WTC11 (cell line): Measurements from ENCODE around the gene XRCC1. TPM values are rescaled to one million over a fixed set of nuclear protein-coding genes. Genes with fewer than 3 reads are reported as not detected.

Source experiments
- ATAC-seq: fragments of 200-7000 bp; cut with Tn5 transposase; 2 replicates; pipeline ENCODE4 v1.10.0; 2021; ENCODE audit warnings: mild to moderate bottlenecking, moderate library complexity
- CTCF ChIA-PET: fragments of 300-600 bp; sonication (Branson Sonifier 250); formaldehyde crosslinking; loops from one replicate; lab custom pipeline; 2021; ENCODE audit warnings: antibody characterized with exemption; lab: Charles Lee
- POLR2A ChIA-PET: fragments of 350-600 bp; sonication (Branson Sonifier 250); formaldehyde crosslinking; loops from one replicate; lab custom pipeline; 2021; ENCODE audit warnings: antibody characterized with exemption; lab: Charles Lee
- DNase-seq: peaks from one replicate; pipeline ENCODE4 v3.0.0; 2021; ENCODE audit warnings: low spot score
- H3K27ac Mint-ChIP-seq: 2 replicates; pipeline ENCODE4 v1.8.0; 2021; ENCODE audit warnings: mixed read lengths
- H3K27me3 Mint-ChIP-seq: 2 replicates; pipeline ENCODE4 v1.8.0; 2021; ENCODE audit warnings: low read depth, mild to moderate bottlenecking, moderate library complexity, mixed read lengths
- H3K36me3 Mint-ChIP-seq: 2 replicates; pipeline ENCODE4 v1.8.0; 2021; ENCODE audit warnings: mixed read lengths
- H3K4me1 Mint-ChIP-seq: 2 replicates; pipeline ENCODE4 v1.8.0; 2022; ENCODE audit warnings: mixed read lengths
- H3K4me3 Mint-ChIP-seq: 2 replicates; pipeline ENCODE4 v1.8.0; 2021; ENCODE audit warnings: mild to moderate bottlenecking, moderate library complexity, mixed read lengths
- H3K9me3 Mint-ChIP-seq: 2 replicates; pipeline ENCODE4 v1.8.0; 2021; ENCODE audit warnings: mixed read lengths
- CBFB ChIP-seq: sonication (generic); formaldehyde crosslinking; IDR thresholded peaks from 2 replicates; pipeline ENCODE4 v1.8.1; 2022; ENCODE audit warnings: mild to moderate bottlenecking, low read depth, missing genetic modification reagents
- GABPB1 ChIP-seq: sonication (generic); formaldehyde crosslinking; IDR thresholded peaks from 2 replicates; pipeline ENCODE4 v1.8.1; 2023; ENCODE audit warnings: mild to moderate bottlenecking, missing genetic modification reagents
- NR1H2 ChIP-seq: sonication (generic); formaldehyde crosslinking; IDR thresholded peaks from 2 replicates; pipeline ENCODE4 v1.9.0; 2021; ENCODE audit warnings: mild to moderate bottlenecking, moderate library complexity, missing genetic modification reagents
- OVOL2 ChIP-seq: fragments of 250-450 bp; sonication (Bioruptor Pico); IDR thresholded peaks from 2 replicates; pipeline ENCODE4 v1.9.0; 2021; ENCODE audit warnings: mild to moderate bottlenecking, borderline replicate concordance
- RELA ChIP-seq: sonication (generic); formaldehyde crosslinking; IDR thresholded peaks from 2 replicates; pipeline ENCODE4 v1.8.1; 2022; ENCODE audit warnings: missing genetic modification reagents, mild to moderate bottlenecking, borderline replicate concordance
- ZMAT4 ChIP-seq: fragments of 250-450 bp; sonication (Bioruptor Pico); IDR thresholded peaks from 2 replicates; pipeline ENCODE4 v1.9.0; 2021; ENCODE audit warnings: mild to moderate bottlenecking
- ZNF425 ChIP-seq: fragments of 250-450 bp; sonication (Bioruptor Pico); conservative IDR thresholded peaks from 2 replicates; pipeline ENCODE4 v1.9.0; 2021; ENCODE audit warnings: mild to moderate bottlenecking
- ZSCAN18 ChIP-seq: fragments of 250-450 bp; sonication (Bioruptor Pico); IDR thresholded peaks from 2 replicates; pipeline ENCODE4 v2.1.2; 2022; ENCODE audit warnings: mild to moderate bottlenecking, moderate library complexity
- total RNA-seq: library from RNA; stranded (reverse); gene quantifications from 3 replicates; pipeline ENCODE4 v1.2.3, GENCODE V29; 2021
- TF ChIP-seq, protein P1 (sequence below): sonication (generic); formaldehyde crosslinking; IDR thresholded peaks from 2 replicates; pipeline ENCODE4 v1.8.0; 2022; ENCODE audit warnings: missing genetic modification reagents
- TF ChIP-seq, protein P2 (sequence below): sonication (generic); formaldehyde crosslinking; IDR thresholded peaks from 2 replicates; pipeline ENCODE4 v1.8.0; 2023; ENCODE audit warnings: missing genetic modification reagents
- TF ChIP-seq, protein P3 (sequence below): sonication (generic); formaldehyde crosslinking; IDR thresholded peaks from 2 replicates; pipeline ENCODE4 v1.8.0; 2022; ENCODE audit warnings: mild to moderate bottlenecking, missing genetic modification reagents
- TF ChIP-seq, protein P4 (sequence below): sonication (generic); formaldehyde crosslinking; conservative IDR thresholded peaks from 2 replicates; pipeline ENCODE4 v1.8.1; 2023; ENCODE audit warnings: mild to moderate bottlenecking, low read depth, missing genetic modification reagents, moderate library complexity

Gene XRCC1
- total RNA-seq, 1 experiment from 2014 or later, result 48.3 TPM

DNA sequence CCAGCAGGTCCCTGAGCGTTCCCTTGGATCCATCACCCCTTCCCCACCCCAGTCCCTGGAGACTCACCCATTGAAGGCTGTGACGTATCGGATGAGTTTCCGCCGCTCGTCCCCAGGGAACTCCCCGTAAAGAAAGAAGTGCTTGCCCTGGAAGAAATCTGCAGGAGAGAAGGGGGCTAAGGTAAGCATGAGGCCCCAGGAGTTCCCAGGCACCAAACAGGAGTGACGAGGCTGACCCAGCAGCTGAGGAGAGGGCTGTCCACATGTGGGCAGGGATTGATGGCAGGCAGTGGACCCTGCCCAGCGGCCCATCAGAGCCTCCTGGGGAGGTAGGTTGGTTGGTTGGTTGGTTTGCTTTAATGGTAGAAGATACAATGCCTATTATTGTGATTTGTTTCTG lies 31.2 kb downstream of the XRCC1 start:
- no peak for DNase-seq
- POLR2A ChIA-PET, result no interaction called here
- CTCF ChIA-PET, result no interaction called here

More for the DNA sequence above, 31.2 kb downstream of the XRCC1 start:
- peaks cover 57% of the 10 kb centered on the region for H3K36me3 Mint-ChIP-seq
- no peak for ATAC-seq
- H3K4me3 Mint-ChIP-seq, result no peak overlapping the region
- TF ChIP-seq ZNF425 (CRISPR knock-in tag), result no peak
- TF ChIP-seq, protein P1, sequence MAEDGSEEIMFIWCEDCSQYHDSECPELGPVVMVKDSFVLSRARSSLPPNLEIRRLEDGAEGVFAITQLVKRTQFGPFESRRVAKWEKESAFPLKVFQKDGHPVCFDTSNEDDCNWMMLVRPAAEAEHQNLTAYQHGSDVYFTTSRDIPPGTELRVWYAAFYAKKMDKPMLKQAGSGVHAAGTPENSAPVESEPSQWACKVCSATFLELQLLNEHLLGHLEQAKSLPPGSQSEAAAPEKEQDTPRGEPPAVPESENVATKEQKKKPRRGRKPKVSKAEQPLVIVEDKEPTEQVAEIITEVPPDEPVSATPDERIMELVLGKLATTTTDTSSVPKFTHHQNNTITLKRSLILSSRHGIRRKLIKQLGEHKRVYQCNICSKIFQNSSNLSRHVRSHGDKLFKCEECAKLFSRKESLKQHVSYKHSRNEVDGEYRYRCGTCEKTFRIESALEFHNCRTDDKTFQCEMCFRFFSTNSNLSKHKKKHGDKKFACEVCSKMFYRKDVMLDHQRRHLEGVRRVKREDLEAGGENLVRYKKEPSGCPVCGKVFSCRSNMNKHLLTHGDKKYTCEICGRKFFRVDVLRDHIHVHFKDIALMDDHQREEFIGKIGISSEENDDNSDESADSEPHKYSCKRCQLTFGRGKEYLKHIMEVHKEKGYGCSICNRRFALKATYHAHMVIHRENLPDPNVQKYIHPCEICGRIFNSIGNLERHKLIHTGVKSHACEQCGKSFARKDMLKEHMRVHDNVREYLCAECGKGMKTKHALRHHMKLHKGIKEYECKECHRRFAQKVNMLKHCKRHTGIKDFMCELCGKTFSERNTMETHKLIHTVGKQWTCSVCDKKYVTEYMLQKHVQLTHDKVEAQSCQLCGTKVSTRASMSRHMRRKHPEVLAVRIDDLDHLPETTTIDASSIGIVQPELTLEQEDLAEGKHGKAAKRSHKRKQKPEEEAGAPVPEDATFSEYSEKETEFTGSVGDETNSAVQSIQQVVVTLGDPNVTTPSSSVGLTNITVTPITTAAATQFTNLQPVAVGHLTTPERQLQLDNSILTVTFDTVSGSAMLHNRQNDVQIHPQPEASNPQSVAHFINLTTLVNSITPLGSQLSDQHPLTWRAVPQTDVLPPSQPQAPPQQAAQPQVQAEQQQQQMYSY, result no peak
- no peak for TF ChIP-seq OVOL2 (CRISPR knock-in tag)
- no peak for TF ChIP-seq GABPB1 (CRISPR knock-in tag)
- TF ChIP-seq, protein P2, sequence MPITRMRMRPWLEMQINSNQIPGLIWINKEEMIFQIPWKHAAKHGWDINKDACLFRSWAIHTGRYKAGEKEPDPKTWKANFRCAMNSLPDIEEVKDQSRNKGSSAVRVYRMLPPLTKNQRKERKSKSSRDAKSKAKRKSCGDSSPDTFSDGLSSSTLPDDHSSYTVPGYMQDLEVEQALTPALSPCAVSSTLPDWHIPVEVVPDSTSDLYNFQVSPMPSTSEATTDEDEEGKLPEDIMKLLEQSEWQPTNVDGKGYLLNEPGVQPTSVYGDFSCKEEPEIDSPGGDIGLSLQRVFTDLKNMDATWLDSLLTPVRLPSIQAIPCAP (CRISPR knock-in tag), result no peak
- no peak for TF ChIP-seq ZSCAN18 (CRISPR knock-in tag)
- no peak for TF ChIP-seq CBFB (CRISPR knock-in tag)
- TF ChIP-seq RELA, result no peak
- TF ChIP-seq, protein P3, sequence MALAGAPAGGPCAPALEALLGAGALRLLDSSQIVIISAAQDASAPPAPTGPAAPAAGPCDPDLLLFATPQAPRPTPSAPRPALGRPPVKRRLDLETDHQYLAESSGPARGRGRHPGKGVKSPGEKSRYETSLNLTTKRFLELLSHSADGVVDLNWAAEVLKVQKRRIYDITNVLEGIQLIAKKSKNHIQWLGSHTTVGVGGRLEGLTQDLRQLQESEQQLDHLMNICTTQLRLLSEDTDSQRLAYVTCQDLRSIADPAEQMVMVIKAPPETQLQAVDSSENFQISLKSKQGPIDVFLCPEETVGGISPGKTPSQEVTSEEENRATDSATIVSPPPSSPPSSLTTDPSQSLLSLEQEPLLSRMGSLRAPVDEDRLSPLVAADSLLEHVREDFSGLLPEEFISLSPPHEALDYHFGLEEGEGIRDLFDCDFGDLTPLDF (CRISPR knock-in tag), result no peak
- TF ChIP-seq ZMAT4 (CRISPR knock-in tag), result no peak
- TF ChIP-seq, protein P4, sequence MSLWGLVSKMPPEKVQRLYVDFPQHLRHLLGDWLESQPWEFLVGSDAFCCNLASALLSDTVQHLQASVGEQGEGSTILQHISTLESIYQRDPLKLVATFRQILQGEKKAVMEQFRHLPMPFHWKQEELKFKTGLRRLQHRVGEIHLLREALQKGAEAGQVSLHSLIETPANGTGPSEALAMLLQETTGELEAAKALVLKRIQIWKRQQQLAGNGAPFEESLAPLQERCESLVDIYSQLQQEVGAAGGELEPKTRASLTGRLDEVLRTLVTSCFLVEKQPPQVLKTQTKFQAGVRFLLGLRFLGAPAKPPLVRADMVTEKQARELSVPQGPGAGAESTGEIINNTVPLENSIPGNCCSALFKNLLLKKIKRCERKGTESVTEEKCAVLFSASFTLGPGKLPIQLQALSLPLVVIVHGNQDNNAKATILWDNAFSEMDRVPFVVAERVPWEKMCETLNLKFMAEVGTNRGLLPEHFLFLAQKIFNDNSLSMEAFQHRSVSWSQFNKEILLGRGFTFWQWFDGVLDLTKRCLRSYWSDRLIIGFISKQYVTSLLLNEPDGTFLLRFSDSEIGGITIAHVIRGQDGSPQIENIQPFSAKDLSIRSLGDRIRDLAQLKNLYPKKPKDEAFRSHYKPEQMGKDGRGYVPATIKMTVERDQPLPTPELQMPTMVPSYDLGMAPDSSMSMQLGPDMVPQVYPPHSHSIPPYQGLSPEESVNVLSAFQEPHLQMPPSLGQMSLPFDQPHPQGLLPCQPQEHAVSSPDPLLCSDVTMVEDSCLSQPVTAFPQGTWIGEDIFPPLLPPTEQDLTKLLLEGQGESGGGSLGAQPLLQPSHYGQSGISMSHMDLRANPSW (CRISPR knock-in tag), result no peak
- TF ChIP-seq NR1H2 (CRISPR knock-in tag), result no peak
- TF ChIP-seq, all 79 proteins: peak for 0
- no peaks in the 10 kb centered on the region for H3K27me3 Mint-ChIP-seq
- H3K9me3 Mint-ChIP-seq, result peaks cover 9% of the 10 kb centered on the region
- H3K4me1 Mint-ChIP-seq, result no peaks in the 10 kb centered on the region
- no peak overlapping the region for H3K27ac Mint-ChIP-seq
